ENCODE data around the gene COL23A1.
"Not testable (repeated sequence)": the region's sequence is repeated elsewhere in the genome, so short reads cannot be mapped to it uniquely, and the experiment has no call there.

Gene COL23A1

DNA sequence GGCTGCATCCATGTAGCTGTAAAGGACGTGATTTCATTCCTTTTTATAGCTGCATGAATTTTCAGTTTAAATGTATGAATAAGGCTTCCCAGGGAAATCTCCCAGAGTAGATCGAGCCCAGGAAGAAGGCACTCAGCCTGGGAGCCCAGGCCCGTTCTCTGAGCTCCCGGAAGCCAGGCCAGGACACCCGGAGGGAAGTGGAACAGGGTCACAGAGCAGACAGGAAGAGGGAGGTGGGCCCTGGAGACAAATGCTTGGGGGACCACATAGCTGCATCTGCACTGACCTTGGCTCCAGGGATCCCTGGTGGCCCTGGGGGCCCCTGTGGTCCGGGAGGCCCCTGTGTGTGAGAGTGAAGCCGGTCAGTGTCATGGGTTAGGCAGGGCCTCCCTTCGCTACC, 337.9 kb downstream of the COL23A1 start:
- Mint-ChIP-seq H3K9me3 (no peaks in the 10 kb centered on the region), H3K36me3 (ENCODE audit: low read depth) (no peaks in the 10 kb centered on the region), H3K27ac (no peak overlapping the region), H3K4me1 (ENCODE audit: low read depth) (peaks cover 24% of the 10 kb centered on the region), H3K27me3 (no peaks in the 10 kb centered on the region), H3K4me3 (no peak overlapping the region)

GRCh38 chr5:178250263-178250662, 339.9 kb downstream of the COL23A1 start:
- Mint-ChIP-seq H3K4me1 (ENCODE audit: low read depth) (peaks cover 24% of the 10 kb centered on the region), H3K4me3 (no peak overlapping the region), H3K27me3 (no peaks in the 10 kb centered on the region), H3K36me3 (ENCODE audit: low read depth) (no peaks in the 10 kb centered on the region), H3K27ac (no peak overlapping the region), H3K9me3 (no peaks in the 10 kb centered on the region)

GRCh38 chr5:178249191-178249989, 340.8 kb downstream of the COL23A1 start:
- H3K9me3 Mint-ChIP-seq, result no peaks in the 10 kb centered on the region
- H3K27me3 Mint-ChIP-seq, result no peaks in the 10 kb centered on the region
- peaks cover 24% of the 10 kb centered on the region for H3K4me1 Mint-ChIP-seq (ENCODE audit: low read depth)
- H3K36me3 Mint-ChIP-seq (ENCODE audit: low read depth), result no peaks in the 10 kb centered on the region
- H3K27ac Mint-ChIP-seq, result peak overlapping the region; percentile 84
- peak overlapping the region; percentile 31 for H3K4me3 Mint-ChIP-seq

DNA sequence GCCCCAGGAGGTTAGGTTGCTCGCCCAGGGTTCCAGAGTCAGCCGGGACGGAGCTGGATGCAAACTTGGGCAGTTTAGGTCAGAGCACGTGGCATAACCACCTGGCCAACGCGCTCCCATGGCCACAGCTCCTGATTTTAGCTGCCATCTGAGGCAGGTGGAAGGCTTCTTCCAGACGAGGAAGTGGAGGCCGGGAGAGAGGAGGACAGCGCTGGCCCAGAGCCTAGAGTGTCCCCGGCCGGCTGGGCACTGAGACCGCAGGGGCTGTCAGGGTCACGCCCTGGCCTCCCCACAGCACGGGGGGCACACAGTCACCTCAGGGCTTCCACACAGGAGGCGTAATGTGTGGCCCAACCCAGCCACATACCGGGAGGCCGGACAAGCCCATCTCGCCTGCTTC, 341.4 kb downstream of the COL23A1 start:
- no peaks in the 10 kb centered on the region for H3K27me3 Mint-ChIP-seq
- H3K4me3 Mint-ChIP-seq, result no peak overlapping the region
- H3K4me1 Mint-ChIP-seq (ENCODE audit: low read depth), result peaks cover 24% of the 10 kb centered on the region
- no peak overlapping the region for H3K27ac Mint-ChIP-seq
- no peaks in the 10 kb centered on the region for H3K36me3 Mint-ChIP-seq (ENCODE audit: low read depth)
- no peaks in the 10 kb centered on the region for H3K9me3 Mint-ChIP-seq

DNA sequence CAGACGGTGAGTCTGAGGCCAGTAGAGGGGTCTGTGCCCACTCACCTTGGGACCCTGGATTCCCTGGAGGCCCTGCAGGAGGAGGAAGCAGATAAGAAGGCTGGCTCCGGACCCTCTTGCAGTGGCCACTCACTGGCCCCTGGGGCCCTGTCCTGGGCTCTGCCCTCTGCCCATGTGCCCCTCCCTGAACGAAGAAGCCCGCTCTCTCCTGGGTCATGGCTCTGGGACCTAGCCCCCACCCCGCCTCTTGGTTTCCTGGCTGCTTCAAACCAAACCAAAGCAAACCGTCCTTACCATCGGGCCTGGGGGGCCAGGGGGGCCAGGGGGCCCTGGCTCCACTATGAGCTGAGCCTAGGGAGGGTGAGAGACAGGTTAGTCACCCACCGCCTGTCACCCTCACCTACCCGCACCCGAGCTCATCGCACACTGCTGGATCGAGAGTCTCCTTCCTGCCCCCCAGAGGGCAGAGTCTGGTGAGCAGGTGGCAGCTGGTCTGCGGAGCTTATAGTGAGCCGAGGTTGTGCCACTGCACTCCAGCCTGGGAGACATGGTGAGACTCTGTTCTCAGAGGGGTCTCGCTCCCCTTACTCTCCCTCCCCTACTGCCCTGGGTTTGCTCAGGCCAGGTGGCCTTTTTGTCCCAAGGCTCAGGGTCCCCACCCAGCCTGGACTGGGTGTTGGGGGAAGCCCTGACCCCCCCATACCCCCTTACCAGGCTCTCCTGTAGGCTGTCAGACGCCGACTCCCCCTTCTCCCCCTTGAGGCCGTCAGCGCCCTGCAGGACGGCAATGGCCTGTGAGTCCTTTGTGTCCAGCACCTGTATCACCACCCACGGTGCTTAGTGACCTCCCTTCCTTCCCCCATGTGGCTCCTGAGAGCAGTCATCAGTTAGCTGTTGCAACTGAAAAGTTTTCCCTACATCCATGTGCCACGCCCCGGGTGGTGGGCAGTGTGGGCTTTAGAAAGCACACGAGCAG, 342.4 kb downstream of the COL23A1 start:
- peaks cover 26% of the 10 kb centered on the region for H3K4me1 Mint-ChIP-seq (ENCODE audit: low read depth)
- no peaks in the 10 kb centered on the region for H3K27me3 Mint-ChIP-seq
- H3K36me3 Mint-ChIP-seq (ENCODE audit: low read depth), result no peaks in the 10 kb centered on the region
- H3K9me3 Mint-ChIP-seq, result no peaks in the 10 kb centered on the region
- no peak overlapping the region for H3K27ac Mint-ChIP-seq
- H3K4me3 Mint-ChIP-seq, result no peak overlapping the region

DNA sequence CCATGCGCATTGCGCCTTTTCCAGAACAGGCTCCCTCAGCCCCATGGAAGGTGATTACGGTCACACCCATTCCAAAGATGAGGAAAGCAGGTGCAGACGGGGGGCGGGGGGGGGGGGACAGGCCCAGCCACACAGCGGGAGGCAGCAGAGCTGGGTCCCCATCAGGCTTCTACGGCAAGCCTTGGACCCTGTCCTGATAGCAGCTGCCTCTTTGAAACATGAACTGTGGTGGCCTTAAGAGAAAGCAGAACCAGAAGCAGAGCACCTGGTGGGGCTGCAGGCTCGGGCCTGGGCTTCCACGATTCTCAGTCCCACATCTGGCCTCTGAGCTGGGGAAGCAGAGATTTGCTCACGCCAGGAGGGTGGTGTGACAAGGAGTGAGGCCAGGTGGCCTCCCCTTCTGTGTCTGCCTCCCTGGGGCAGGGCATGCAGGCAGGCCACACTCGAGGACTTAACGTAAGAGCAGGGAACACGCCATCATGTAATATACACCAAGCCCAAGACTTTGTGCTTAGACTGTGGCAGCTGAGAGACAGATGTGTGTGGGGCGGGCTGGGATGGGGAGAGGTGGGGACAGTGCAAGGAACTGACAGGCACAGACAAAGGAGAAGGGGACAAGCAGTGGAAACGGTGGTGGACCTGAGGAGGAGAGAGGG, 343.4 kb downstream of the COL23A1 start:
- H3K27me3 Mint-ChIP-seq, result no peaks in the 10 kb centered on the region
- H3K27ac Mint-ChIP-seq, result no peak overlapping the region
- no peaks in the 10 kb centered on the region for H3K36me3 Mint-ChIP-seq (ENCODE audit: low read depth)
- H3K4me3 Mint-ChIP-seq, result no peak overlapping the region
- H3K4me1 Mint-ChIP-seq (ENCODE audit: low read depth), result peaks cover 29% of the 10 kb centered on the region
- no peaks in the 10 kb centered on the region for H3K9me3 Mint-ChIP-seq

DNA sequence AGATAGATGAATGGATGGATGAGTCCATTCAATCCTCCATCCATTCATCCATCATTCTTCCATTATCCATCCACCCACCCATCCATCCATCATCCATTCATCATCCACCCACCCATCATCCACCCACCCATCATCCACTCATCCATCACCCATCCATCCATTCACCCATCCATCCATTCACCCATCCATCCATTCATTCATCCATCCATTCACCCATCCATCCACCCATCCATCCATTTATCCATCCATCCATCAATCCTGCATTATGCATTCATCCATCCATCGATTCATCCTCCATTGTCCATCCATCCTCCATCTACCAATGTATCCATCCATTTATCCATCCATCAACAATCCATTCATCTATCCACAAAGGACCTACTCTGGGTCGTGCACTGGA, 344.8 kb downstream of the COL23A1 start:
- H3K9me3 Mint-ChIP-seq, result no peaks in the 10 kb centered on the region
- H3K27me3 Mint-ChIP-seq, result no peaks in the 10 kb centered on the region
- H3K36me3 Mint-ChIP-seq (ENCODE audit: low read depth), result no peaks in the 10 kb centered on the region
- peaks cover 43% of the 10 kb centered on the region for H3K4me1 Mint-ChIP-seq (ENCODE audit: low read depth)
- H3K4me3 Mint-ChIP-seq, result no peak overlapping the region
- H3K27ac Mint-ChIP-seq, result no peak overlapping the region

DNA sequence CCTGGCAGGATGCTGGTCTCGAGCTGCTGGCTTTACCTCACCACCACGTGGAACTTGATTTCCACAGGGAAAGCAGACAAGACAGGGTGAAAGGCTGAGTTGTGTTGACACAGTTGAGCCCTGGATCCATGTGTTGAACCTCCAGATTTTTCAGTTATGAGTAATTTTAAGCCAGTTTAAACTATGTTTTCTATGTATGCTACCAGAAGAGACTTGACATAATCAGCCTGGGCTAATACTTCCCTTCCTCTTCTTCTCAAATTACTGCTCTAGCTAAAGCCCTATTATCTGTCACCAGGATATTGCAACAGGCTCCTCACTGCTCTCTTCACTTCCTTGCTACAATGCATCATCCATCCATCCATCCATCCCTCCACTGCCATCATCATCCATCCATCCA, 345.6 kb downstream of the COL23A1 start:
- Mint-ChIP-seq H3K27ac (no peak overlapping the region), H3K27me3 (no peaks in the 10 kb centered on the region), H3K36me3 (ENCODE audit: low read depth) (no peaks in the 10 kb centered on the region), H3K4me3 (no peak overlapping the region), H3K9me3 (no peaks in the 10 kb centered on the region), H3K4me1 (ENCODE audit: low read depth) (peaks cover 42% of the 10 kb centered on the region)

DNA sequence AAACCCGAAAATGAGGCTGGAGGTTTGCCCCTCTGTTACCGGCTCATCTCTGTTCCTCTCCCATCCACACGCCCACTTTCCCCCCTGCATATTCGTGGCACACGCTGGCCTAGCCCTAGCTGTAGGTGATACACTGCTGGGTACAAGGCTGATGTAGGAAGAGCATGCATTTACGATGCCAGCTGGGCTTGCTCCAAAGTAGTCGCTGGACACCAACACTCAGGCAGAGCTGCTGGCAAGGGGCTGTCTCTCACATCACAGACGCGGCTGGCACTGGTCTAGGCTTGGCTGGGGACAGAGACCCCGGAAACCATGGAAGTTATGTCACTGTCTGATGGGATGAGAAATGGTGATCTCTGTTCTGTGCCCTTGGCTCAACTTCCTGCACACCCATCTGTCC, 347.8 kb downstream of the COL23A1 start:
- H3K4me3 Mint-ChIP-seq, result no peak overlapping the region
- H3K4me1 Mint-ChIP-seq (ENCODE audit: low read depth), result peaks cover 44% of the 10 kb centered on the region

GRCh38 chr5:178241688-178242231, 348.4 kb downstream of the COL23A1 start:
- Mint-ChIP-seq H3K4me3 (no peak overlapping the region), H3K27me3 (no peaks in the 10 kb centered on the region), H3K36me3 (ENCODE audit: low read depth) (no peaks in the 10 kb centered on the region), H3K4me1 (ENCODE audit: low read depth) (peaks cover 49% of the 10 kb centered on the region), H3K9me3 (no peaks in the 10 kb centered on the region), H3K27ac (no peak overlapping the region)

More for the DNA sequence above, 347.8 kb downstream of the COL23A1 start:
- H3K9me3 Mint-ChIP-seq, result no peaks in the 10 kb centered on the region
- H3K27ac Mint-ChIP-seq, result peak overlapping the region; percentile 60
- H3K27me3 Mint-ChIP-seq, result no peaks in the 10 kb centered on the region
- no peaks in the 10 kb centered on the region for H3K36me3 Mint-ChIP-seq (ENCODE audit: low read depth)

- Mint-ChIP-seq H3K27me3 (no peaks in the 10 kb centered on the region), H3K4me1 (ENCODE audit: low read depth) (peaks cover 54% of the 10 kb centered on the region), H3K36me3 (ENCODE audit: low read depth) (no peaks in the 10 kb centered on the region)
These were observed 348.9 kb downstream of the COL23A1 start for GRCh38 chr5:178241231-178241663.

DNA sequence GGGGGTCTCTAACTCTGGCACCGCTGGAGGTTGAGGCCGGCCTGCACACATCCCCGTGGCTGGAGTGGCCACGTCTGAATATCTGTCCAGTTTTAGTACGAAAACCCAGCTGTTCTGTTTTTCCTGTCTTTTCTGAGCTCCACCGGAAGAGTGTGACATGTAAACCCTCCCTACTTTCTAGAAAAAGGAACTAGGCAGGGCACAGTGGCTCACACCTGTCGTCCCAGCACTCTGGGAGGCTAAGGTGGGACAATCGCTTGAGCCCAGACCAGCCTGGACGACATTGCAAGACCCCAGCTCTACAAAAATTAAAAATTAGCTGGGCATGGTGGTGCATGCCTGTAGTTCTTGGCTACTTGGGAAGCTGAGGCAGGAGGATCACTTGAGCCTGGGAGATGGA, 349.4 kb downstream of the COL23A1 start:
- no peaks in the 10 kb centered on the region for H3K27me3 Mint-ChIP-seq
- H3K27ac Mint-ChIP-seq, result peak overlapping the region; percentile 91
- peak overlapping the region; percentile 76 for H3K4me3 Mint-ChIP-seq
- no peaks in the 10 kb centered on the region for H3K9me3 Mint-ChIP-seq
- peaks cover 55% of the 10 kb centered on the region for H3K4me1 Mint-ChIP-seq (ENCODE audit: low read depth)
- no peaks in the 10 kb centered on the region for H3K36me3 Mint-ChIP-seq (ENCODE audit: low read depth)

More at GRCh38 chr5:178241231-178241663, 348.9 kb downstream of the COL23A1 start:
- Mint-ChIP-seq H3K4me3 (peak overlapping the region; percentile 76), H3K27ac (peak overlapping the region; percentile 91), H3K9me3 (no peaks in the 10 kb centered on the region)

DNA sequence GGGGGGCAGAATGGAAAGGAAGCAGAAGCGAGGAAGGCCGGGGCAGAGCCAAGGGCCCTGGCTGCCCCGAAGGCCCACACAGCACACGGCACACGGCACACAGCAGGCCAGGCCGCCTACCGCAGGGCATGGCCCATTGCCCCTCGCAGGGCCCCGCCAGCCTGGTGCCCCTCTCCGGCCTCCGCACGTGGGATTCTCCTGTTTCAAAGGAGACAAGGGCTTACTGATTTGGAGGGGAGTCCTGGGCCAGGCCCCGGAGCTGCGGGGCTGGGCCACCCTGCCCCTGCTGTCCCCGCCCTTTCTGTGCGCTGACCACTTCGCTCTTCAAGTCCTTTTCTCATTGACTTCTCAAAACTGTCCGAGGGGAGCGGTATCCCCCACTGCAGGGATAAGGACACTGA, 349.9 kb downstream of the COL23A1 start:
- no peaks in the 10 kb centered on the region for H3K36me3 Mint-ChIP-seq (ENCODE audit: low read depth)
- no peaks in the 10 kb centered on the region for H3K27me3 Mint-ChIP-seq
- no peaks in the 10 kb centered on the region for H3K9me3 Mint-ChIP-seq
- H3K4me1 Mint-ChIP-seq (ENCODE audit: low read depth), result peaks cover 58% of the 10 kb centered on the region
- H3K27ac Mint-ChIP-seq, result peak overlapping the region; percentile 91
- H3K4me3 Mint-ChIP-seq, result peak overlapping the region; percentile 76

GRCh38 chr5:178239626-178240301, 350.4 kb downstream of the COL23A1 start:
- H3K9me3 Mint-ChIP-seq; H3K27me3 Mint-ChIP-seq; H3K36me3 Mint-ChIP-seq (ENCODE audit: low read depth); H3K4me3 Mint-ChIP-seq: not testable (repeated sequence)
- peaks cover 62% of the 10 kb centered on the region for H3K4me1 Mint-ChIP-seq (ENCODE audit: low read depth)
- H3K27ac Mint-ChIP-seq, result peak overlapping the region; percentile 87
